ENCODE measurements around the gene GAK.
"Not testable (repeated sequence)": the region's sequence is repeated elsewhere in the genome, so short reads cannot be mapped to it uniquely, and the experiment has no call there.

GAK gene

GRCh38 chr4:925171-925570, 6.9 kb downstream of the GAK start:
- DNase-seq (ENCODE audit: low read depth) = no peak
- H3K4me3 ChIP-seq (ENCODE audit: control insufficient read depth, low read depth, low read length) = no peak overlapping the region
- no peak for TF ChIP-seq CTCF (conservative IDR thresholded peaks at IDR 0.05; ENCODE audit: control insufficient read depth, insufficient read depth, low read depth, low read length)

GRCh38 chr4:924107-925096, 7.7 kb downstream of the GAK start:
- no peak for TF ChIP-seq CTCF (conservative IDR thresholded peaks at IDR 0.05; ENCODE audit: control insufficient read depth, insufficient read depth, low read depth, low read length)
- peak; percentile 59 for DNase-seq (ENCODE audit: low read depth)
- H3K4me3 ChIP-seq (ENCODE audit: control insufficient read depth, low read depth, low read length) = no peak overlapping the region

GRCh38 chr4:921830-922331, 10.2 kb downstream of the GAK start:
- TF ChIP-seq CTCF (conservative IDR thresholded peaks at IDR 0.05; ENCODE audit: control insufficient read depth, insufficient read depth, low read depth, low read length) = no peak
- no peak overlapping the region for H3K4me3 ChIP-seq (ENCODE audit: control insufficient read depth, low read depth, low read length)
- no peak for DNase-seq (ENCODE audit: low read depth)

GRCh38 chr4:919004-919680, 13.0 kb downstream of the GAK start:
- DNase-seq (ENCODE audit: low read depth); H3K4me3 ChIP-seq (ENCODE audit: control insufficient read depth, low read depth, low read length): not testable (repeated sequence)

GRCh38 chr4:918591-918990, 13.5 kb downstream of the GAK start:
- H3K4me3 ChIP-seq (ENCODE audit: control insufficient read depth, low read depth, low read length); DNase-seq (ENCODE audit: low read depth): not testable (repeated sequence)

- TF ChIP-seq CTCF (conservative IDR thresholded peaks at IDR 0.05; ENCODE audit: control insufficient read depth, insufficient read depth, low read depth, low read length) = no peak
- no peak overlapping the region for H3K4me3 ChIP-seq (ENCODE audit: control insufficient read depth, low read depth, low read length)
- no peak for DNase-seq (ENCODE audit: low read depth)
These were observed 14.1 kb downstream of the GAK start for GRCh38 chr4:917992-918391.

- no peak for TF ChIP-seq CTCF (conservative IDR thresholded peaks at IDR 0.05; ENCODE audit: control insufficient read depth, insufficient read depth, low read depth, low read length)
- H3K4me3 ChIP-seq (ENCODE audit: control insufficient read depth, low read depth, low read length) = no peak overlapping the region
- no peak for DNase-seq (ENCODE audit: low read depth)
These were observed 14.7 kb downstream of the GAK start for GRCh38 chr4:917466-917865.
